NCI-H2227 (cell line): ENCODE data around the gene TMPRSS15.
A peak's percentile ranks its signal among the peaks of the same experiment; 100 is the strongest.

Experiments used
- DNase-seq: peaks from one replicate; lab custom pipeline; 2025; ENCODE audit not compliant: unreplicated experiment; lab: John Stamatoyannopoulos, UW

TMPRSS15 gene

DNA sequence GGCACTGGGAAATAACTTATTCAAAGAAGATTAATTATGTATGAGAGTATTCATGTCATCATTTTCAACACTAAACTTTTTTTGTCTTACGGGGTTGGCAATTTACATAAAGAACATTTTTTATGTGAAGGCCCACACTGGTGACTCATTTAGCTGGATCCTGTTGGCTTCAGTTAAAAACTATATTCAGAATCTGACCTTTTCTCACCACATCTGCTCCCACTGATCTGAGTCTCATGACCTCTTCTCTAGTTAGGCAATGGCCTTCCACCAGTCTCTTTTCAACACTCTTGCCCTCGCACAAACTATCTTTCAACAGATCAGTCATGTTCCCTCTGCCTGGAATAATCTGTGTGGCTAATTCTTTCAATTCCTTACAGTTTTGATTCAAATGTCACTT lies 53.4 kb downstream of the TMPRSS15 start:
- DNase-seq, result no peak

DNA sequence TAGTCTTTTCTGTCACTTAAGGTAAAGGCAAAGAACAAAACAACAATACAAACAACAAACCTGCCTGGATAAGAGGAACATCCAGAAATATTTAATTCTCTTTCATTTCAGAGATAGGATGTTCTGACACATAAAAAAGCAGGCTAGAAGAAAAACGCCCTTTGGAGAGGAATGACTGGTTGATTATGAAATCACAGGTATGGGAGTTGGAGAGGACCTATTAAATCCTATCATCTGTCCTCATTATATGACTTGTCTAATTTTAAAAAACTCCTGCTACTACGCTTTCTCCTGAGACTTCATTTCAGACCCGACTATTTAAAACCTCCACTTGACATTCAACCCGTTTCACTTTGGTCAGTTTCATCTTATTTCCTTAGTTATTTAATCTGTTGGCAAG lies 54.1 kb downstream of the TMPRSS15 start:
- DNase-seq, result no peak

DNA sequence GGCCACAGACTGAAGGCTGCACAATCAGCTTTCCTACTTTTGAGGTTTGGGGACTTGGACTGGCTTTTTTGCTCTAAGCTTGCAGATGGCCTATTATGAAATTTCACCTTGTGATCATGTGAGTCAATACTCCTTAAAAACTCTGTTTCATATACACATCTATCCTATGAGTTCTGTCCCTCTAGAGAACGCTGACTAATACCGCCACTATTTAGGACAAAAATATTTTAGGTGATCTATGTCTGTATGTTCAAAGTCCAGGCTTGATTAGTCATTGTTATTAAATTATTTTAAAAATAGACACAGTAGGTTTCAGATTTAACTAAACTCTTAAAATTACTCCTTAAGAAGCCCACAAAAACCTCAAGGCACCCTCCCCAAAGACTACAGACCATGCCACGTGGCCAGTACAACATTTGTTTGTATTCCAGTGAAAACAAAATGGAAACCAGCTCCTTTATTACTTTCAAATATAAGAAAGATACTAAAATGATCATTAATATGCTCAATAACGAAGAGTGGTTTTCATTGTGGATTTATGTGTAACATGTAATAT lies 63.1 kb downstream of the TMPRSS15 start:
- DNase-seq, result no peak

DNA sequence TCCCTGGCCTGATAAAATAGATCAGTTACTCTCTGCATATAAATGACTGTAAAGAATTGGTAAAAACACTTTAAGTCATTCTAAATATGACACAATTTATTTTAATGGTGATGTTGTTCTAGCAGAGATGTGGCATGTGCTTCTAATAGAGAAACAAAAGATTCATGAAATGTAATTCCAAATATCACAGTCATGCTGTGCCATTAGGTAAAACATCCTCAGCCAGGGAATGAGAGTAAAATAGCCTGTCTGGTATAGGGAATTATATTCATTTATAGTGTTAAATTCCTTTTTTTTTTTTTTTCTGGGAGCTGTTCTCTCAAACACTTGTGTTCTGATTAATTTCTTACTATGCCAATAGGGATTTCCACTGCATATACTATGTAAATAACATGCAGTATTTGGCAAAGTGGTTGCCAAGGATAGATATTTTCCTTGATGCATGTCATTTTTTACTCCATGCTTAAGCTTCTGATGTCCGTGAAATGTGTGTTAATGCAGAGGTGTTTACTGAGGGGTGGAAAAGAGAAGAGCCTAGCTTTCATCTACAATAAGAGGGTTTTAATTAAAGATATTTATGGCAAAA lies 67.8 kb downstream of the TMPRSS15 start:
- DNase-seq, result no peak

GRCh38 chr21:18334066-18334465 lies 69.5 kb downstream of the TMPRSS15 start:
- DNase-seq, result peak; percentile 44

- no peak for DNase-seq
These were observed 85.4 kb downstream of the TMPRSS15 start for GRCh38 chr21:18318156-18318555.

- DNase-seq, result peak; percentile 12
These were observed 105.4 kb downstream of the TMPRSS15 start for GRCh38 chr21:18298228-18298627.

DNA sequence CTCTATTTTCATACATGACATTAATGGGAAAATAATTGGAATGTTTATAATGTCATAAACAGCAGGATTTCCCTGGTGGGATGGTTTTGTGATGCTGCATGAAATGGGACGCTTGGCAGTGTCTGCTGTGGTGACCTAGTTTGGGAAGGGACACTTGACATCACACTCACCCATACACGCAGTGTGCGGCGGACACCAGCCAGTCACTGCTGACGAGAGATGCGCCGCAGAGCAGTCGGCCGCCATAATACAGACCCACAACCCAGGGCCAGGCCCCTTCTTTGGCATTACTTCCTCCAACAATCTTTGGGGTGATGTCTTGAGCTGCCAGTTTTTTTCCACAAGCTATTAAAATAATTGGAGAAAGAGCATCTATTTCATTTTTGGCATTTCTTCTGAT lies 109.5 kb downstream of the TMPRSS15 start:
- no peak for DNase-seq

GRCh38 chr21:18289876-18290275 lies 113.7 kb downstream of the TMPRSS15 start:
- DNase-seq, result no peak

DNA sequence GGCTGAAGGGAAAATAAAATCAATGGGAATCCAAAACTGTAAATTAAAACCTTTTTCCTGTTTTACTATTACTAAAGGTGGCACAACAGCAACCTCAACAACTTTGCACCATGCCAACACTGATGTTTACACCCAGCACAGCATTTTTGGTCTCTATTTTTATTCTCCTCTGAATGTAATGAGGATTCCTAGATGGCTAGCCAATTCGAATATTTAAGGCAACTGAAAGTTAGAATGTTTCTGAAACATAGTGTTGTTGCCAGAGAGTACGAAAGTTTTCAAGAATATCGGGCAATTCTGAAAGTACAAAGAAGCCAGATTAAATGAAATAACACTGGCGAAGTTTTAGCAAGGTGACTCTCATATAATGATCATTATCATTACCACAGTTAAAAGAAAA lies 118.2 kb downstream of the TMPRSS15 start:
- no peak for DNase-seq

DNA sequence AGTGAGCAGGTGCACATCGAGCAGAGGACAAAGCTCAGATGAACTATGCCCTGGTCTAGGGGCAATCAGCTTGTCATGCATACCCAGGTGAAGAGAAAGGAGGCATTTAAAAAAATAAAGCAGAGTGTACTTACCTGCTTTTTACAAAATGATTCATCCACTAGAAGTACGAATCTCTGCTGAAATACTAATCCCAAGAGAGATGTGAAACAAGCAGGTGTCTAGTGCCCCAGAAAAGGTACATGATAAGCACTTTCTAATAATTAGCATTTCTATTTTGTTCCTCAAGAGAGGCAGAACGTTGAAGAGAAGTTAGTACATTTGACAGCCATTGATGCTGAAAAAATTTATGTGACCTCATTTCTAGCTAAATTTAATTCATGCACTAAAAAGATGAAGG lies 127.8 kb downstream of the TMPRSS15 start:
- DNase-seq, result no peak

DNA sequence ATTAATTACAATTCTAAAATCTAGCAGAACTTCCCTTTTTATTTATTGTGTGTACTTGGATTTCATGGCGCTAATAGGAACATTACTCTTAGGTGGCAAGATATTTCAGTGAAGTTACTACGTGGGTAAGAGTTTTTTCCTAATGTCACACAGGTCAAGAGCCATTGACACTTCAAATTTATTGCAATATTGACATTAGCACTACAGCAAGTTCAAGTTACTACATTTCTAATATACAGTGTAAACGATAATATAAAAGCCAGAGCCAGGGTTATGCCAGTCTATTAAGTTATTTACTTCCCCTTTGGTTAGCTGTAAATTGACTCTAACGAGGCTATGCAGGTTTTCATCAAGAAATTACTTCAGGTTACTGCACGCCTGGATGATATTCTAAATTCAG lies 129.2 kb downstream of the TMPRSS15 start:
- no peak for DNase-seq

DNA sequence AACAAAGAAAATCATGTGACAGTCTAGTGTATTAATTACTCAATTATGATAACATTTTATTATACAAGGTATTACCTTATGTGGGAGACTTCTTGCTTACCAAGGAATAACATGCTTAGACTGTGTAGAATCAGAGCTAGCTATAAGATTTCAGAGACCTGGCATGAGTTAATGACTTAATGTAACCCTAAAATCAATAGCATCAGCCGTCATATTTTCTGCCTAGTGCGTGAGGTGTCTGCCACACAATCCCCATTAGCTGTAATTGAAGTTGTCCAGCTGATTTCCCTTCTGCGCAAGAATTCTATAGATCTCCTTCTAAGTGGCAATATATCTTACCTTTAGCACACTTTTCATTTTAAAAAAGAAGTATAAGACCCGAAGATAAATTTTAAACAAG lies 130.2 kb downstream of the TMPRSS15 start:
- peak; percentile 31 for DNase-seq

DNA sequence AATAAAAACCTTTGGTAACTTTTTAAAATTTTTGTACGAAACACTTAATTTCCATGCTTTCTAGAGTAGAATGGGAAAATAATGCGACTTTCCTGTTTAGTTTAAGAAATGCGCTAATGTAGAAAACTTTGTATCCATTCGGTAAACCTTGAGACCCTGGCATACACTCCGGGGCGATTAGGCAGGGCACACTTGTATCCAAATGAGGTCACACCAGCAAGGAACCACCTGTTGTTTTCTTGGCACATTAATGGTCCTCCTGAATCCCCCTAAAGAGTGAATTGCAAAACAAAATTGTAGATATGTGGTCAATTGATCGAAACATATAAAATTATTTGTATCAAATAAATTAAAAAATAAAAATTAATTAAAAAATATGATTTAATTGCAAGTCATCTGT lies 133.7 kb downstream of the TMPRSS15 start:
- DNase-seq, result no peak

DNA sequence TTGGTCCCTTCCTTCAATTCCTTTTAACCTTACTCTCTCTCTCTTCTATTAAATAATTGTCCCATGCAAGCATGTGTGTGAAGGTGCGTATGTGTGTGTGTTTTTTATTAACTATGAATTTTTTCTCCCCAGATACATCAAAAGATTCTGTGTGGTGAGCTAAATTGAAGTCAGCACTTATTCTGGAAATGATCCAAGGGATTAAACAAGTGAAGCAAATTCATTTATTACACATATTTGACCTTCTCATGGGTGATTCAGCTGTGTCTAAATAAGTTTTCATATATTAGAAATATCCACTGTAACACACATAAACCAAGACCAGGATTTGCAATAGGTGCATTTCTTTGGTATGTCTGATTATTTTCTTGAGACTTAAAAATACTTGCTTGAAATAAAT lies 134.7 kb downstream of the TMPRSS15 start:
- no peak for DNase-seq

- no peak for DNase-seq
These were observed 136.1 kb downstream of the TMPRSS15 start for GRCh38 chr21:18267496-18267895.

DNA sequence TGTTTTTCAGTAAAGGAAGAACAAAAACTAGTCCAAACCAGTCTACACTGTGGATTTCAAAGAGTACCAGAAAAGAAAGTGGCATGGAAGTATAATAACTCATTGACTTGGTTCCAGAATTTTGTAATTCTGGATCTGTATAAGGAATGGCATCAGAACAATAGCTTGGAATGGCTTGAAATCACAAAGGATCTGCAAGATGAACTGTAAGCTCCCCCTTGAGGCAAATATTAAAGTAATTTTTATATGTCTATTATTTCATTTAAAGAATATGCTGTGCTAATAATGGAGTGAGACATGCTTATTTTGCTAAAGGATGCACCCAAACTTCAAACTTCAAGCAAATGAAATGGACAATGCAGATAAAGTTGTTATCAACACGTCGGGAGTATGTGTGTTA lies 137.6 kb downstream of the TMPRSS15 start:
- DNase-seq, result no peak

DNA sequence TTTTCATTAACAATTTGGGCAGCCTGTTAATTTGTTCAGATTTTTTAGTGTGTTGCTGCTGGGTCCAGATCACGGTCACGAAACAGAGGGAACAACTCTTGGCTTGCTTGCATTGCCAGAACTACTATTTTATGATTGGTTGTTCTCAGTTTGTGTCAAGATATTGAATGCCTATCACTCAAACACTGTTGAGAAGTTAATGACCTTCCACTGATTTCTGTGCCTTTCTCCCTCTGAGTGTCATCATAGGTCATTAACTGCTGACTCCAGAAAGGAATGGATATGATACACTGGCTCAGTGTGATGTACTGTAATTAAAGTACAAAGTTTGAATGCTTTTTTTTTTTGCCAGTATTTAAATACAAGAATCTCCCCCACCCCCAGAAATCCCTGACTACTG lies 149.8 kb downstream of the TMPRSS15 start:
- no peak for DNase-seq

GRCh38 chr21:18253221-18253620 lies 150.4 kb downstream of the TMPRSS15 start:
- DNase-seq, result no peak

DNA sequence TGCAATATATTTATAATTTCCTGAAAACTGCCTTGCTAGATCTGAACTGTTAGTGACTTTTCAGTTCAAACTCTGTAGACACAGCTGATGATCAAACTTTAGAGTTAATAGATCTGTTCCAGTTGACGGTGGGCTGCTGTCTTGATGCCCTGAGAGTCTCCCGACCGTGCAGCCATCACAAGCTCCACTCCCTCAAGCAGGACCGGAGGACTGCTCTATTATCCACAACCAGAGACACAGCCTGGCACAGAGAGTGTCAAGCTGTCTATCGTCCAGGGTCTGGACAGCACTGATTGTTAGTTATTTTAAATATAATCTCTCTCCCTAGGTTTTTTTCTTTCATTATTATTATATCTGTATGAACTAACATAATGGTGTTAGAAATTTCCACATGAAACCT lies 150.9 kb downstream of the TMPRSS15 start:
- no peak for DNase-seq

DNA sequence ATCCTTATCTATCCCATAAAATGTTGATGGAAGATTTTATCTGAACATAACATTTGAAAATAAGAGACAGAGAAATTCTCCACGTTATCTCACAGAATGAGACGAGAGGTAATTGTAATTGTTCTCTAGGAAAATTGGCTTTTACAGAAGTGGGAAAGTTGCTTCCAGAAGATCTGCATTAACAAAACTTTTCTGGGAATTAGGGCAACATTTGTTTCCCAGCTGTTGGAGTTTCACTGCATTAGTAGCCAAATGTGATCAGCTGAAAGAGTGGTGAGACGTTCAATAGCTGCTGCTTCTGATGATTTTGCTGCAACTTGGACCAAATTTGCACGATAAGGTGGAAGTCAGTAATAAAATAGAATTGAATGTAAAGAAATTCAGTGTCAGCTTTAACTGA lies 151.3 kb downstream of the TMPRSS15 start:
- no peak for DNase-seq

- DNase-seq, result no peak
These were observed 152.5 kb downstream of the TMPRSS15 start for GRCh38 chr21:18251065-18251464.

DNA sequence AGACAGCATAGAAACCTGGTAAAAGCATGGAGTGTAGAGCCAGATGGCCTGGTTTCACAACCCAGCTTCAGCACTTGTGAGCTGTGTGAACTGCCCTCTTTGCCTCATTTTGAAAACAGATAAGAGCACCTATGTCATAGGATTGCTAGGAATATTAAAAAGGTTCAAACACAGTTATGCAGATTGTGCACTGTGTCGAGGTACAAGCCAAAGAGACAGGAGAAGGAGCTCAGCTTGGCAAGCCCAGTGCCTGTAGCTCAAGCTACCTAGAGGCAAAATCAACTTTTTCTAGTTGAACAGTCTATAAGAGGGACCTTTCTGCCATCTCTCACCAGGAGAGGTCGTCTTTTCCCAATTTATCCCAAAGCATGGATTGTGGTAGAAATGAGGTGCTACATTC lies 153.9 kb downstream of the TMPRSS15 start:
- DNase-seq, result peak; percentile 50
